ENCODE measurements around the gene SYNE1.
"Not testable (repeated sequence)": the region's sequence is repeated elsewhere in the genome, so short reads cannot be mapped to it uniquely, and the experiment has no call there.

Gene SYNE1

DNA sequence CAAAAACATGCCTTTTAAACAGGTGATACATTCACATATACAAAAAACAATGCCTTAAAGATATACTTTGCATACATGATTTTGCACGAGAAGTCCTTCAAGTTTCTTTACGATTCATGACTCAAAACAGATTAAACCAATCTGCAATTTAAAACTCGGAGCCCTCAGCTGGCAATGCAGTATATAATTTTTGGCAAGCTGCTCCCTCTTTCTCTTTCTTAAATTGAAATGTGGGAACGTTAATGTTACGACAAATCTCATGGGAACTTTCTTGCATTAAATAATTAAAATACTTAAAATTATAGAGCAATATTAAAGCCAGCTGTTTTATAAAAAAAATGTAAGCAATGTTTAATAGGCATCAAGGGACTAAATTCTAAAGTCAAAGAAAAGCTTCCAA, 495.1 kb downstream of the SYNE1 start:
- DNase-seq (ENCODE audit: low read depth): peak; percentile 32
- Histone ChIP-seq H3K36me3 (ENCODE audit: control insufficient read depth, insufficient read depth, low read length, severe bottlenecking) (peaks cover 64% of the 10 kb centered on the region), H3K4me3 (ENCODE audit: low read length) (no peak overlapping the region), H3K9ac (ENCODE audit: low read length) (no peak overlapping the region), H3K27me3 (replicated peaks; ENCODE audit: control insufficient read depth, insufficient read depth, low read length) (no peaks in the 10 kb centered on the region), H3K9me3 (ENCODE audit: control insufficient read depth, low read length) (no peaks in the 10 kb centered on the region), H3K4me1 (ENCODE audit: control insufficient read depth, insufficient read depth, low read length) (peaks cover 10% of the 10 kb centered on the region)

DNA sequence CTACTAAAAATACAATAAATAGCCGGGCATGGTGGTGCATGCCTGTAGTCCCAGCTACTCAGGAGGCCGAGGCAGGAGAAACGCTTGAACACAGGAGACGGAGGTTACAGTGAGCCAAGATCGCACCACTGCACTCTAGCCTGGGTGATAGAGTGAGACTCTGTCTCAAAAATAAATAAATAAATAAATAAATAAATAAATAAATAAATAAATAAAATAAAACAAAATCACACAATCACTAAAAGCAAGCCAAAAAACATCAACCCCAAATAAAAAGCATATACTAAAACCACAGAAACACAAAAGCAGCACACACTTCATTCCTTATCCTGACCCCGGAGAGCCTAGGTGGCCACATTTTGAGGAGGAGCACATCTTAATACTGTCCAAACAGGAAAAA, 498.8 kb downstream of the SYNE1 start:
- not testable (repeated sequence) for H3K4me1 ChIP-seq (ENCODE audit: control insufficient read depth, insufficient read depth, low read length); DNase-seq (ENCODE audit: low read depth); H3K9ac ChIP-seq (ENCODE audit: low read length); H3K27me3 ChIP-seq (replicated peaks; ENCODE audit: control insufficient read depth, insufficient read depth, low read length); H3K9me3 ChIP-seq (ENCODE audit: control insufficient read depth, low read length); H3K4me3 ChIP-seq (ENCODE audit: low read length)
- peaks cover 81% of the 10 kb centered on the region for H3K36me3 ChIP-seq (ENCODE audit: control insufficient read depth, insufficient read depth, low read length, severe bottlenecking)

- no peaks in the 10 kb centered on the region for H3K4me1 ChIP-seq (ENCODE audit: control insufficient read depth, insufficient read depth, low read length)
- no peak for DNase-seq (ENCODE audit: low read depth)
- H3K4me3 ChIP-seq (ENCODE audit: low read length): no peak overlapping the region
- no peak overlapping the region for H3K9ac ChIP-seq (ENCODE audit: low read length)
- H3K27me3 ChIP-seq (replicated peaks; ENCODE audit: control insufficient read depth, insufficient read depth, low read length): no peaks in the 10 kb centered on the region
- peaks cover 87% of the 10 kb centered on the region for H3K36me3 ChIP-seq (ENCODE audit: control insufficient read depth, insufficient read depth, low read length, severe bottlenecking)
- no peaks in the 10 kb centered on the region for H3K9me3 ChIP-seq (ENCODE audit: control insufficient read depth, low read length)
Measured at GRCh38 chr6:152136449-152136825, 500.7 kb downstream of the SYNE1 start.

GRCh38 chr6:152135755-152136448, 501.3 kb downstream of the SYNE1 start:
- Histone ChIP-seq H3K4me1 (ENCODE audit: control insufficient read depth, insufficient read depth, low read length) (no peaks in the 10 kb centered on the region), H3K9ac (ENCODE audit: low read length) (no peak overlapping the region), H3K36me3 (ENCODE audit: control insufficient read depth, insufficient read depth, low read length, severe bottlenecking) (peaks cover 88% of the 10 kb centered on the region), H3K27me3 (replicated peaks; ENCODE audit: control insufficient read depth, insufficient read depth, low read length) (no peaks in the 10 kb centered on the region), H3K9me3 (ENCODE audit: control insufficient read depth, low read length) (no peaks in the 10 kb centered on the region), H3K4me3 (ENCODE audit: low read length) (no peak overlapping the region)
- DNase-seq (ENCODE audit: low read depth): no peak

GRCh38 chr6:152130441-152130840, 506.7 kb downstream of the SYNE1 start:
- Histone ChIP-seq H3K4me1 (ENCODE audit: control insufficient read depth, insufficient read depth, low read length) (peaks cover 18% of the 10 kb centered on the region), H3K9me3 (ENCODE audit: control insufficient read depth, low read length) (no peaks in the 10 kb centered on the region), H3K36me3 (ENCODE audit: control insufficient read depth, insufficient read depth, low read length, severe bottlenecking) (peaks cover 64% of the 10 kb centered on the region), H3K27me3 (replicated peaks; ENCODE audit: control insufficient read depth, insufficient read depth, low read length) (no peaks in the 10 kb centered on the region), H3K9ac (ENCODE audit: low read length) (peak overlapping the region; percentile 66), H3K4me3 (ENCODE audit: low read length) (peak overlapping the region; percentile 79)
- DNase-seq (ENCODE audit: low read depth): peak; percentile 49

DNA sequence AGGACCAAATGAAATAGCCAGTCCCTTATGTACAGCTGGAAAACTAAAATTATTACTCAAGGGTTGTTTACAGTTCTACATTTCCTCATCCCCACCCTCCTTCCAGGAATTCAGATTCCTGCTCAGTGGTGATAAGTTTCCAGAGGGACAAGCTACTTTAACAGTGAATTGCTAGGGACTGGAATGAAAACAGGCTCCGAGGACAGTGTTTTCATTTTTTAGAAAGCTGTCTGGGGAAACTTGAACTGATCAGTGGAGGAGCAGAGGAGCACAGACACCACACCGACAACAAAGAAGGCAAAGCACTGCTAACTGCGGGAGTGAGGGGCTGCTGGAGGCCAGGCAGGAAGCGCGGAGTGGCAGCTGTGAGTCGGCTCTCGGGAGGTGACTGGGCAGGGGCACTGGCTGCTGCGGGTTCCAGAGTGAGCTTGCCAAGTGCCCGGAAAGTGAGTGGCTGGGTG, 507.4 kb downstream of the SYNE1 start:
- Histone ChIP-seq H3K27me3 (replicated peaks; ENCODE audit: control insufficient read depth, insufficient read depth, low read length) (no peaks in the 10 kb centered on the region), H3K4me3 (ENCODE audit: low read length) (peak overlapping the region; percentile 79), H3K36me3 (ENCODE audit: control insufficient read depth, insufficient read depth, low read length, severe bottlenecking) (peaks cover 57% of the 10 kb centered on the region), H3K4me1 (ENCODE audit: control insufficient read depth, insufficient read depth, low read length) (peaks cover 18% of the 10 kb centered on the region), H3K9ac (ENCODE audit: low read length) (peak overlapping the region; percentile 66), H3K9me3 (ENCODE audit: control insufficient read depth, low read length) (no peaks in the 10 kb centered on the region)
- DNase-seq (ENCODE audit: low read depth): peak; percentile 34

DNA sequence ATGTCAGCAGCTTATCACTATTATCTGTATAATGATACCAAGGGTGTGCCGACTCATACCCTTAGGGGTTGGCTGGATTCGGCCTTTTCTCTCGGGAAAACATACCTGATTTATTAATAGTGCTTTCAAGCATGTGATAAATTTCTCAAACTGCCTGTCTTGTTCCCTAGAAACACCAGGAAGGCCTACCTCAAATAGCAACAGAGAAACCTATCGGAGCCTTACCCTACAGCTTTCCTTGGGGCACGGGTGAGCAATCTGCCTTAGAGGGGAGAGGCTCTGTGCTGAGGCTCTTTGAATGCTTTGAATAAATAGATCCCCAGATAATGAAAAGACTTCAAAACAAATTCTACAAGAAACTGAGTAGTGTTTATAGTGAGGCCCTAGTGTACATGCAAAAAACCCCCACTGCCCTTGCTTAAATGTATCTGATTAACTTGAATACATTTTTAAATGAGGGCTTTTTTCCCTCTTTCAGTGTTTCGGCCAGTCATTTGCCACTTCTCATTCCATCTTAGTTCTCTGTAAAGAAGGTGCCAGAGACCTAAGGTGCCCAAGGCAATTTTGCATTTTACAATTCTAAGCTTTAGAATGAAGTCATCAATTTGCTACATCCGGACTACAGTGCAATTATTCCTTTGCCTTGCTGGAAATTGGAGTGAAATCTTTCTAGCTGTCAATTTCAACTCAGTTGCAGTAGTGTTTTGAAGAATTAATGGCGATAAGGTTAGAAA, 509.6 kb downstream of the SYNE1 start:
- Histone ChIP-seq H3K36me3 (ENCODE audit: control insufficient read depth, insufficient read depth, low read length, severe bottlenecking) (peaks cover 49% of the 10 kb centered on the region), H3K9ac (ENCODE audit: low read length) (no peak overlapping the region), H3K9me3 (ENCODE audit: control insufficient read depth, low read length) (no peaks in the 10 kb centered on the region), H3K27me3 (replicated peaks; ENCODE audit: control insufficient read depth, insufficient read depth, low read length) (no peaks in the 10 kb centered on the region), H3K4me3 (ENCODE audit: low read length) (no peak overlapping the region), H3K4me1 (ENCODE audit: control insufficient read depth, insufficient read depth, low read length) (peaks cover 19% of the 10 kb centered on the region)
- no peak for DNase-seq (ENCODE audit: low read depth)

DNA sequence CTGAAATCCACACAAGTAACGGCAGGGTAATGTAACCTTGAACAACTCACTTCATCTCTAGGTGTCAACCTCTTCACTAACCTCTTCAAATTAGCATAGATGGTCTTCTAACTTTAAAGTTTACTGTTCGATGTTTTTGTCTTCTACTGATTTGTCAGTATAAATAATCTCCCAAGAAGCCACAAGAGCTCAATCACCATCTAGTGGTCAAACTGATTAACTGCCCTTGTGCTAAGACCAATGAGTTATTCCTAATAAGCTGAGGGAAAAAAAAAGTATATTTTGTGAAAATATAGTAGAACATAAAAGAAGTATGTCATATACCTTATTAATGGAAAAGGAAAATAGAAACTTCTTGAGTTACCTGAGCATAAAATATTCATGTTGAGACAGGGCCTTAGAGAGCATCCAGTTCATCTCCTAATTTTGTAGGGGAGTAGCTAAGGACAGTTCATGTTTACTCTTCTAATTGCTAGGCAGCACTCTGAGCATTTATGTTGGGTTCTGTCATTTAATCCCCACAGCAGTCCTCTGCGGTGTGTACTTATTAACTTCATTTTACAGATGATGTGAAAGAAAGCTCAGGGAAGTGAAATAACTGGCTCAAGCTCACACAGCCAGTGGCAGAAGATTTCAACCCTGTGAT, 512.6 kb downstream of the SYNE1 start:
- no peaks in the 10 kb centered on the region for H3K27me3 ChIP-seq (replicated peaks; ENCODE audit: control insufficient read depth, insufficient read depth, low read length)
- no peaks in the 10 kb centered on the region for H3K9me3 ChIP-seq (ENCODE audit: control insufficient read depth, low read length)
- peak; percentile 84 for DNase-seq (ENCODE audit: low read depth)
- H3K4me1 ChIP-seq (ENCODE audit: control insufficient read depth, insufficient read depth, low read length): peaks cover 17% of the 10 kb centered on the region
- no peak overlapping the region for H3K9ac ChIP-seq (ENCODE audit: low read length)
- no peak overlapping the region for H3K4me3 ChIP-seq (ENCODE audit: low read length)
- H3K36me3 ChIP-seq (ENCODE audit: control insufficient read depth, insufficient read depth, low read length, severe bottlenecking): peaks cover 57% of the 10 kb centered on the region

DNA sequence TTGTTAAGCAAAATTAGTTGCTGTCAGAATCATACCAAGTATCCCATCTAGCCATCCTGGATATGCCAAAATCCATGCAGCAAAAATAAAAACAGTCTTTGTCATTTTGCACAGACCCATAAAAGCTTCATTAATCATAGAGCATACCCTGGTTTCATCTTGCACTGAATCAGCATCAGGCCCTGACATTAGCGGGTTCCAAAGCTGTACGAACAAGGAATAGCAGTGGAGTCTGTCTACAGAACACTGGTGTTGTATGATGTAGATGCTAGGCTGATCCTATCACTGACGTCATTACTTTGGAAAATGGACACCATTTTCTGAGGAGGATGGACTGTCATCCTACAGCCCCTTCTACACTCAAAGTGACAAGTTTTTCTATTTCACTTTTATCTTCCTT, 514.1 kb downstream of the SYNE1 start:
- no peaks in the 10 kb centered on the region for H3K9me3 ChIP-seq (ENCODE audit: control insufficient read depth, low read length)
- no peak overlapping the region for H3K4me3 ChIP-seq (ENCODE audit: low read length)
- no peaks in the 10 kb centered on the region for H3K27me3 ChIP-seq (replicated peaks; ENCODE audit: control insufficient read depth, insufficient read depth, low read length)
- peaks cover 11% of the 10 kb centered on the region for H3K4me1 ChIP-seq (ENCODE audit: control insufficient read depth, insufficient read depth, low read length)
- H3K9ac ChIP-seq (ENCODE audit: low read length): no peak overlapping the region
- DNase-seq (ENCODE audit: low read depth): no peak
- peaks cover 50% of the 10 kb centered on the region for H3K36me3 ChIP-seq (ENCODE audit: control insufficient read depth, insufficient read depth, low read length, severe bottlenecking)

DNA sequence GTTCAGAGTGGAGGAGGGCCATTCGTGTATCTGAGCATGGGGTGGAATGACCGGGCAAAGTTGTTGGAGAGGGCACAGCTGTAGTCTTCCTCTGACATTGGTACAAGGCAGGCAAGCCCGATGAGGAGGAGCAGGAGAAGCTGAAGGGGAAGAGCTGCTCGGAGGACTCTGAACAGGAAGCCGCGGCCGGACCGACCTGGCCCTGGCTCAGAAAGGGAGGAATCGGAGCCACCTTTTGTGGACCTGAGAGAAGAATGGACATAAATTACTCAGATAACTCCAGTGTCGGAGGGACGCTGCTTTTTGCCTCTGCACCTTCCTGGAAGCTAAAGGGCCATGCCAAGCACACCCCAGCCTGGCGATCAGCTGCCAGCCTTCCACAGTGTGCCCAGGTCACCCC, 514.7 kb downstream of the SYNE1 start:
- Histone ChIP-seq H3K27me3 (replicated peaks; ENCODE audit: control insufficient read depth, insufficient read depth, low read length) (no peaks in the 10 kb centered on the region), H3K9me3 (ENCODE audit: control insufficient read depth, low read length) (no peaks in the 10 kb centered on the region), H3K9ac (ENCODE audit: low read length) (no peak overlapping the region), H3K4me3 (ENCODE audit: low read length) (no peak overlapping the region), H3K36me3 (ENCODE audit: control insufficient read depth, insufficient read depth, low read length, severe bottlenecking) (peaks cover 44% of the 10 kb centered on the region), H3K4me1 (ENCODE audit: control insufficient read depth, insufficient read depth, low read length) (peaks cover 11% of the 10 kb centered on the region)
- DNase-seq (ENCODE audit: low read depth): no peak

DNA sequence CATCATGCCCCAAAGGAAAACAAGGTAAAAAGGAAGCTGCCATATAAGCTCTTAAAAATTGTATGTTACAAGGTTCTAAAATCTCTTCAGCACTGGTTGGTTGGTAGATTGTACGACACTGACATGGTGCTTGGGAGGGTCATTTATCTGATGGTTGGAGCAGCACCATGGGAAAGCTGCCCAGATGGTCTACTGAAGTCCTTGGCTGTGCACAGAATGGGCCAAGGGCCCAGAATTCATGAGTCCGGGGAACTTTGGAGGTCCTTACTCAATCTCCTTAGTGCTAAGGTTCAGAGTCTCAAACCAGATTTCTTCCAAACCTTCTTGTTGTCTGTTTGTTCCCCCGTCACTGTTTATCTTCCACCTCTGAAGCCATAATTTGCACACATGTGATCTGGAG, 515.3 kb downstream of the SYNE1 start:
- Histone ChIP-seq H3K36me3 (ENCODE audit: control insufficient read depth, insufficient read depth, low read length, severe bottlenecking) (peaks cover 39% of the 10 kb centered on the region), H3K4me1 (ENCODE audit: control insufficient read depth, insufficient read depth, low read length) (peaks cover 11% of the 10 kb centered on the region), H3K4me3 (ENCODE audit: low read length) (no peak overlapping the region), H3K27me3 (replicated peaks; ENCODE audit: control insufficient read depth, insufficient read depth, low read length) (no peaks in the 10 kb centered on the region), H3K9ac (ENCODE audit: low read length) (no peak overlapping the region), H3K9me3 (ENCODE audit: control insufficient read depth, low read length) (no peaks in the 10 kb centered on the region)
- DNase-seq (ENCODE audit: low read depth): no peak

Data from adipocyte (in vitro differentiated cells).